Tibial nerve (tissue), 4 donors: Measurements from ENCODE around the gene NR1H3. TPM values are rescaled to one million over a fixed set of nuclear protein-coding genes. Genes with fewer than 3 reads are reported as not detected.

Experiments used
- DNase-seq, 2 donors: peaks; one replicate each; pipeline ENCODE4 v3.0.0-alpha.2; 2019; ENCODE audit warnings: low spot score in 2 of 2
- H3K27ac ChIP-seq, 4 donors: fragments of 200-600 bp; sonication (generic) in 3 of 4; one replicate each; pipeline ENCODE4 v1.5.1; 2017 to 2019; ENCODE audit warnings: mild to moderate bottlenecking in 1 of 4
- H3K27me3 ChIP-seq, 2 donors: fragments of 200-600 bp; sonication (generic) in 1 of 2; one replicate each; pipeline versions ENCODE4 v1.5.1 to v1.6.0; 2017 to 2019
- H3K36me3 ChIP-seq, 3 donors: fragments of 200-600 bp; sonication (generic); one replicate each; pipeline ENCODE4 v1.5.1; 2018 to 2019
- H3K4me1 ChIP-seq, 4 donors: fragments of 200-600 bp; sonication (generic) in 3 of 4; one replicate each; pipeline ENCODE4 v1.5.1; 2017 to 2019
- H3K4me3 ChIP-seq, 4 donors: fragments of 200-600 bp; sonication (generic) in 3 of 4; one replicate each; pipeline ENCODE4 v1.5.1; 2017 to 2019; ENCODE audit warnings: mild to moderate bottlenecking in 1 of 4, moderate library complexity in 1 of 4
- H3K9me3 ChIP-seq, 4 donors: fragments of 200-600 bp; sonication (generic) in 3 of 4; one replicate each; pipeline ENCODE4 v1.5.1; 2017 to 2019
- EP300 ChIP-seq, 2 donors: sonication (generic); formaldehyde crosslinking; IDR thresholded peaks; one replicate each; pipeline ENCODE4 v1.6.1; 2017; ENCODE audit warnings: antibody characterized with exemption in 2 of 2, mild to moderate bottlenecking in 1 of 2
- POLR2A ChIP-seq, 2 donors: fragments of 450-650 bp; IDR thresholded peaks; one replicate each; pipeline ENCODE4 v1.6.1; 2017; ENCODE audit warnings: antibody characterized with exemption in 2 of 2, mild to moderate bottlenecking in 2 of 2, moderate library complexity in 2 of 2
- WGBS, 2 donors: methylation state at CpG; one replicate each; pipeline ENCODE4 v1.1.5; 2018; 5-methylcytosine and 5-hydroxymethylcytosine counted together
- total RNA-seq, 4 donors: library from RNA; depleted of rRNA; stranded (reverse); fragments of >200 nt; gene quantifications; one replicate each; pipeline ENCODE4 v1.1.0, GENCODE V29; 2016
- TF ChIP-seq, protein P1 (sequence below), 5 experiments: fragments of 200-600 bp in 3 of 5; fragments of 450-650 bp in 2 of 5; sonication (generic) in 3 of 5; IDR thresholded peaks; one replicate each; pipeline ENCODE4 v1.5.1; 2016 to 2019; ENCODE audit warnings: antibody characterized with exemption in 5 of 5, mild to moderate bottlenecking in 3 of 5, moderate library complexity in 2 of 5

NR1H3 gene
- total RNA-seq, 4 donors from 2014 or later = 92.7 to 218 (median 124) TPM

DNA sequence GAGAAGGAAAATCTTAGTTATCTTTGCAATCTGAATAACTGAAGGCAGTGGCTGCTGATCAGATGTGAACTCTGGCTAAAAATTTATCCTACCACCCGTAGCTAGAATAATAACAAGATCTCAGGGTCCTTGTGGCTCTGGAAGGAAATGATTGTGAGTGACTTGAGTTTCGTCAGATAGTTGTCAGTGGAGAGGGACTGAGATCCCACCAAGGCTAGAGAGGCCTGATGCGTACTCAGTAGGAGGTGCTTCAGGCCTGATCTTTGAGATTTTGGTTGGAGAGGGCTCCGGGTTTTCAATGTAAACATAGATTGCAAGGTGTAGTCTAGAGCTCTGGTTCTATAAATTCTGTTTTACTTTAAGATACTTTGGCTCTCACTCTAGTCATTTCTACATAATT, 13.5 kb downstream of the NR1H3 start:
- DNase-seq = no peak
- H3K4me1 ChIP-seq = peaks cover 0 to 45% (median 23%) of the 10 kb centered on the region in 4 donors
- H3K9me3 ChIP-seq = no peaks in the 10 kb centered on the region
- H3K36me3 ChIP-seq = peaks cover 0 to 23% (median 17%) of the 10 kb centered on the region in 3 donors
- no peaks in the 10 kb centered on the region for H3K27me3 ChIP-seq
- peak overlapping the region in 1 of 4 donors; percentile 83 for H3K4me3 ChIP-seq
- H3K27ac ChIP-seq = peak overlapping the region in 3 of 4 donors; percentile 88 to 97 (median 90)
- TF ChIP-seq, protein P1, sequence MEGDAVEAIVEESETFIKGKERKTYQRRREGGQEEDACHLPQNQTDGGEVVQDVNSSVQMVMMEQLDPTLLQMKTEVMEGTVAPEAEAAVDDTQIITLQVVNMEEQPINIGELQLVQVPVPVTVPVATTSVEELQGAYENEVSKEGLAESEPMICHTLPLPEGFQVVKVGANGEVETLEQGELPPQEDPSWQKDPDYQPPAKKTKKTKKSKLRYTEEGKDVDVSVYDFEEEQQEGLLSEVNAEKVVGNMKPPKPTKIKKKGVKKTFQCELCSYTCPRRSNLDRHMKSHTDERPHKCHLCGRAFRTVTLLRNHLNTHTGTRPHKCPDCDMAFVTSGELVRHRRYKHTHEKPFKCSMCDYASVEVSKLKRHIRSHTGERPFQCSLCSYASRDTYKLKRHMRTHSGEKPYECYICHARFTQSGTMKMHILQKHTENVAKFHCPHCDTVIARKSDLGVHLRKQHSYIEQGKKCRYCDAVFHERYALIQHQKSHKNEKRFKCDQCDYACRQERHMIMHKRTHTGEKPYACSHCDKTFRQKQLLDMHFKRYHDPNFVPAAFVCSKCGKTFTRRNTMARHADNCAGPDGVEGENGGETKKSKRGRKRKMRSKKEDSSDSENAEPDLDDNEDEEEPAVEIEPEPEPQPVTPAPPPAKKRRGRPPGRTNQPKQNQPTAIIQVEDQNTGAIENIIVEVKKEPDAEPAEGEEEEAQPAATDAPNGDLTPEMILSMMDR (IDR thresholded peaks at IDR 0.05) = no peak
- no peak for TF ChIP-seq EP300 (IDR thresholded peaks at IDR 0.05)
- TF ChIP-seq POLR2A (IDR thresholded peaks at IDR 0.05) = no peak
- whole genome bisulfite sequencing, 2 donors = 51 to 54% methylated on average over 4 of the region's 4 CpGs

DNA sequence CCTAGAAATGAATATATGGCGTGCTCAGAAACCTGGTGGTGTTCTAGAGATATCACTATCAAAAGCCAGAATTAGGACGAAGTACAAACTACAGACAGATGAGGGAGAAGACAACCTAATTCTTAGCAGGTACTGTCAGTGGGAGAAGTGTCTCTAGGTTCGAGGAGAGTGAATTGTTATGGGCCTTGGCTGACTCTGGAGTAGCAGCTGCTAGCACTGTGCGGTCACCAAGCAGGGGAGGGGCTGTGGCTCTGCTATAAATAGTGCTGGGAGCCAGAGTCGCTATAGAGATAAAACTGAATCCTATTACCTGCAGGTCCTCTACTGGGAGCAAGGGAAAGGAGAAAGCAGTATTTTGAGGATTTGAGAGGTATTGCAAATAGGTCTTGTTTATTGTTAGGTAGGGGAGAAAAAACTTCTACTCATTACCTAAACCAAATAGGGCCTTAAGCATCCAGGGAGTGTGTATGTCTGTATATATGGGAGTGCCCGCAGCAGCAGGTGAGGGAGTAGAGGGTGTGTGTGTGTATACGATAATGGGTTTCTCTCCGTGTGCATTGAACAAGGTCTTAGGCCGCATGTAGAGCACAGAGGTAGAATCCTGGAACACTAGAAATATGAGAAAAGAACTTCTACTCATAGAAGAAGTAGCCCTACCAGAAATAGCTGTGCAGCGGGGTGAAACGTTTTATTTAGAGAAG, 14.3 kb downstream of the NR1H3 start:
- Histone ChIP-seq H3K27ac (no peak overlapping the region), H3K27me3 (no peaks in the 10 kb centered on the region), H3K4me3 (no peak overlapping the region), H3K36me3 (peaks cover 0 to 30% (median 25%) of the 10 kb centered on the region in 3 donors), H3K4me1 (peaks cover 0 to 45% (median 23%) of the 10 kb centered on the region in 4 donors), H3K9me3 (no peaks in the 10 kb centered on the region)
- TF ChIP-seq EP300 (IDR thresholded peaks at IDR 0.05) (no peak), POLR2A (IDR thresholded peaks at IDR 0.05) (no peak)
- TF ChIP-seq, protein P1 (IDR thresholded peaks at IDR 0.05) = no peak
- DNase-seq = no peak
- WGBS, 2 donors = 68 to 73% methylated on average over 11 of the region's 11 CpGs

DNA sequence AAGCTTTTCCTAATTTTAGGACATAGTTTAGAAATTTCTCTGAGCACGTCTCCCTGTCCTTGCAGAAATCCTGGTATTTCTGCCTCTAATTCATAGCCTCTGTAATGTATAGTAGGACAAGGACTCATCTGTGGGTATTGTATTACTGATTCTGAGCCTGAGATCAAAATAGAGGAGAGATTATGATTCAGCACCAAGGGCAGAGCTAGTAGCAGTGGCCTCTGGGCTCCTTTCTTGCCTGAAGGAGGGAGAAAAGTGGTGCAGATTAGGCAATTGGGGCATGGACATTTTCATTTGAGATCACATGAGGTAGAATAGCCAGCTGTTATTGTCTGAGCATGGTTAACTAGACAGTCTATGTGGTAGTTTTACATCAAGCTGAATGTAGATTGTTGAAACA, 14.9 kb downstream of the NR1H3 start:
- Histone ChIP-seq H3K27me3 (no peaks in the 10 kb centered on the region), H3K9me3 (no peaks in the 10 kb centered on the region), H3K4me3 (no peak overlapping the region), H3K27ac (no peak overlapping the region), H3K36me3 (peaks cover 0 to 36% (median 29%) of the 10 kb centered on the region in 3 donors), H3K4me1 (peaks cover 0 to 39% (median 23%) of the 10 kb centered on the region in 4 donors)
- TF ChIP-seq, protein P1 (IDR thresholded peaks at IDR 0.05) = no peak
- TF ChIP-seq EP300 (IDR thresholded peaks at IDR 0.05) (no peak), POLR2A (IDR thresholded peaks at IDR 0.05) (no peak)
- DNase-seq = no peak
- WGBS, 2 donors = 0% methylated on average over 1 of the region's 1 CpG

DNA sequence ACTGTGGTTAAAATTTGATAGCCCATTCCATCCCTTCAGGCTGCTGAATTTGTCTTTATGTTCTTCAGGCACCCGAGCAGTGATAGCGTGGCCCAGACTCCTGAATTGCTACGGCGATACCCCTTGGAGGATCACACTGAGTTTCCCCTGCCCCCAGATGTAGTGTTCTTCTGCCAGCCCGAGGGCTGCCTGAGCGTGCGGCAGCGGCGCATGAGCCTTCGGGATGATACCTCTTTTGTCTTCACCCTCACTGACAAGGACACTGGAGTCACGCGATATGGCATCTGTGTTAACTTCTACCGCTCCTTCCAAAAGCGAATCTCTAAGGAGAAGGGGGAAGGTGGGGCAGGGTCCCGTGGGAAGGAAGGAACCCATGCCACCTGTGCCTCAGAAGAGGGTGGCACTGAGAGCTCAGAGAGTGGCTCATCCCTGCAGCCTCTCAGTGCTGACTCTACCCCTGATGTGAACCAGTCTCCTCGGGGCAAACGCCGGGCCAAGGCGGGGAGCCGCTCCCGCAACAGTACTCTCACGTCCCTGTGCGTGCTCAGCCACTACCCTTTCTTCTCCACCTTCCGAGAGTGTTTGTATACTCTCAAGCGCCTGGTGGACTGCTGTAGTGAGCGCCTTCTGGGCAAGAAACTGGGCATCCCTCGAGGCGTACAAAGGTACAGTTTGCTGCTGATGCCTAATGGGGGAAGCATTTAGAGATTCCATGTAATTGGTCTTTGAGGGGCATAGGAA, 16.9 kb downstream of the NR1H3 start:
- no peak for DNase-seq
- H3K4me3 ChIP-seq = no peak overlapping the region
- no peaks in the 10 kb centered on the region for H3K9me3 ChIP-seq
- no peaks in the 10 kb centered on the region for H3K27me3 ChIP-seq
- H3K27ac ChIP-seq = no peak overlapping the region
- TF ChIP-seq, protein P1 (IDR thresholded peaks at IDR 0.05) = no peak
- TF ChIP-seq EP300 (IDR thresholded peaks at IDR 0.05) (no peak), POLR2A (IDR thresholded peaks at IDR 0.05) (no peak)
- peaks cover 0 to 23% (median 14%) of the 10 kb centered on the region in 4 donors for H3K4me1 ChIP-seq
- H3K36me3 ChIP-seq = peaks cover 0 to 55% (median 33%) of the 10 kb centered on the region in 3 donors
- 94 to 96% methylated on average over 28 of the region's 28 CpGs for WGBS, 2 donors

DNA sequence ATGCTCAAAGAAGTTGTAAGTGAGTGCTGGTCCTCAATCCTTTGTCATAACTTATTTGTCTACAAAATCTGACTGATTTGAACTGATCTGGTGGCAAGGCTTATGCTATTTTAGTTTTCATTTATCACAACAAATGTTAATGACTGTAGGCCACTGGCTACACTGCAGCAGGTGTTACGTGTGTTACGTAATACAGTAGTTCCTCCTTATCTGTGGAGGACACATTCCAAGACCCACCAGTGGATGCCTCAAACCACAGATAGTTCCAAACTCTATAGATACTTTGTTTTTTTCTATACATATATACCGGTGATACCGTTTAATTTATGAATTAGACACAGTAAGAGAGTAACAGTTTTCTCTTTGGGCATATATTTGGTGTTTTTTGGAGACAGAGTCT, 19.1 kb downstream of the NR1H3 start:
- H3K4me1 ChIP-seq = peaks cover 0 to 9% (median 4%) of the 10 kb centered on the region in 4 donors
- peaks cover 0 to 78% (median 43%) of the 10 kb centered on the region in 3 donors for H3K36me3 ChIP-seq
- H3K9me3 ChIP-seq = no peaks in the 10 kb centered on the region
- 93 to 94% methylated on average over 4 of the region's 4 CpGs for WGBS, 2 donors
- H3K4me3 ChIP-seq = no peak overlapping the region
- no peak for DNase-seq
- H3K27ac ChIP-seq = no peak overlapping the region
- no peaks in the 10 kb centered on the region for H3K27me3 ChIP-seq
- TF ChIP-seq POLR2A (IDR thresholded peaks at IDR 0.05) (no peak), EP300 (IDR thresholded peaks at IDR 0.05) (no peak)
- TF ChIP-seq, protein P1 (IDR thresholded peaks at IDR 0.05) = no peak
